DOHH2 (cell line): ENCODE measurements around the gene NSMCE4A.

Experiments
- H3F3A ChIP-seq: fragments of 200-600 bp; sonication (generic), shearing (Covaris generic); 2 replicates; pipeline ENCODE4 v1.6.0; 2016; ENCODE audit warnings: antibody characterized with exemption, mild to moderate bottlenecking; ENCODE audit not compliant: control insufficient read depth, insufficient read depth
- H3K27ac ChIP-seq: fragments of 200-600 bp; sonication (generic); 2 replicates; pipeline ENCODE4 v1.5.1; 2014; ENCODE audit warnings: low read depth, mild to moderate bottlenecking, low read length, moderate library complexity
- H3K27me3 ChIP-seq: fragments of 200-600 bp; sonication (generic); 2 replicates; pipeline ENCODE4 v1.6.1; 2014; ENCODE audit warnings: mild to moderate bottlenecking, low read length, mixed read lengths; ENCODE audit not compliant: control insufficient read depth
- H3K36me3 ChIP-seq: fragments of 200-600 bp; sonication (generic); 2 replicates; pipeline ENCODE4 v1.6.1; 2014; ENCODE audit warnings: mild to moderate bottlenecking, low read length, moderate library complexity, mixed read lengths; ENCODE audit not compliant: control insufficient read depth
- H3K4me1 ChIP-seq: fragments of 200-600 bp; sonication (generic); 2 replicates; pipeline ENCODE4 v1.6.1; 2014; ENCODE audit warnings: mild to moderate bottlenecking, low read length, mixed read lengths; ENCODE audit not compliant: control insufficient read depth
- H3K4me2 ChIP-seq: fragments of 200-600 bp; sonication (generic); 2 replicates; pipeline ENCODE4 v1.6.0; 2014; ENCODE audit warnings: mild to moderate bottlenecking, low read length, moderate library complexity
- H3K4me3 ChIP-seq: fragments of 200-600 bp; sonication (generic); 2 replicates; pipeline ENCODE4 v1.5.1; 2014; ENCODE audit warnings: mild to moderate bottlenecking, low read length, mixed read lengths
- H3K79me2 ChIP-seq: fragments of 200-600 bp; sonication (generic); 2 replicates; pipeline ENCODE4 v1.6.1; 2014; ENCODE audit warnings: mild to moderate bottlenecking, low read length, mixed read lengths; ENCODE audit not compliant: control insufficient read depth
- H3K9me2 ChIP-seq: fragments of 200-600 bp; sonication (generic); replicated peaks from 2 replicates; pipeline ENCODE4 v1.6.1; 2014; ENCODE audit warnings: mild to moderate bottlenecking, low read length, mixed read lengths; ENCODE audit not compliant: control insufficient read depth
- H3K9me3 ChIP-seq: fragments of 200-600 bp; sonication (generic); 2 replicates; pipeline ENCODE4 v1.6.1; 2014; ENCODE audit warnings: antibody characterized with exemption, low read length, mixed read lengths; ENCODE audit not compliant: control insufficient read depth, insufficient read depth
- H4K20me1 ChIP-seq: fragments of 200-600 bp; sonication (generic); 2 replicates; pipeline ENCODE4 v1.6.0; 2014; ENCODE audit warnings: low read depth, mild to moderate bottlenecking, antibody characterized with exemption, low read length, moderate library complexity; ENCODE audit not compliant: control insufficient read depth, insufficient read depth
- CTCF ChIP-seq: fragments of 200-600 bp; sonication (generic); IDR thresholded peaks from one replicate; pipeline ENCODE4 v1.5.1; 2014; ENCODE audit warnings: antibody characterized with exemption, mild to moderate bottlenecking, low read depth, low read length; ENCODE audit not compliant: poor library complexity, severe bottlenecking
- EZH2phosphoT487 ChIP-seq: fragments of 200-600 bp; sonication (generic); IDR thresholded peaks from 2 replicates; pipeline ENCODE4 v1.6.1; 2017; ENCODE audit warnings: borderline replicate concordance, mild to moderate bottlenecking, antibody characterized with exemption, low read length, moderate library complexity, mixed read lengths

The NSMCE4A gene

DNA sequence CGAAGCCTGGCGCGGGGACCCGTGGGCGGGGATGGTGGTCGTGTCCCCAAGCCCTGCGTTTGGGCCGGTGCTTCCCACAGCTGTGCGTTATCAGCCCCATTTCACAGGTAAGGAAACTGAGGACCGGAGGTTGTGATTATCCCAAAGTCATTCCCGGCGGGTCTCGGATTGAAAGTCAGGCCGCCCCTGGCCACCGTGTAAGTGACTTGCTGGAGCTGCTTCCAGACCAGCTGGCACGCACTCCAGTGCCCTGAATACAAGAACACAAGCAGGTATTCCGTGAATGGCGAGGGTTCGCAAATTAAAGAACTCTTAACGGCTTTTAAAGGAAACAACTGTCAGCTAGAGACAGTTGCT lies 46.5 kb downstream of the NSMCE4A start:
- Histone ChIP-seq H3K9me2 (no peaks in the 10 kb centered on the region), H4K20me1 (no peaks in the 10 kb centered on the region), H3F3A (peaks cover 6% of the 10 kb centered on the region; the same call in 1 of the 2 replicates), H3K36me3 (peaks cover 6% of the 10 kb centered on the region), H3K79me2 (peaks cover 49% of the 10 kb centered on the region), H3K4me1 (peaks cover 26% of the 10 kb centered on the region), H3K27me3 (no peaks in the 10 kb centered on the region), H3K9me3 (no peaks in the 10 kb centered on the region), H3K4me2 (peak overlapping the region; percentile 88), H3K27ac (peak overlapping the region; percentile 54), H3K4me3 (peak overlapping the region; percentile 92)
- no peak for TF ChIP-seq CTCF
- no peak for TF ChIP-seq EZH2phosphoT487

DNA sequence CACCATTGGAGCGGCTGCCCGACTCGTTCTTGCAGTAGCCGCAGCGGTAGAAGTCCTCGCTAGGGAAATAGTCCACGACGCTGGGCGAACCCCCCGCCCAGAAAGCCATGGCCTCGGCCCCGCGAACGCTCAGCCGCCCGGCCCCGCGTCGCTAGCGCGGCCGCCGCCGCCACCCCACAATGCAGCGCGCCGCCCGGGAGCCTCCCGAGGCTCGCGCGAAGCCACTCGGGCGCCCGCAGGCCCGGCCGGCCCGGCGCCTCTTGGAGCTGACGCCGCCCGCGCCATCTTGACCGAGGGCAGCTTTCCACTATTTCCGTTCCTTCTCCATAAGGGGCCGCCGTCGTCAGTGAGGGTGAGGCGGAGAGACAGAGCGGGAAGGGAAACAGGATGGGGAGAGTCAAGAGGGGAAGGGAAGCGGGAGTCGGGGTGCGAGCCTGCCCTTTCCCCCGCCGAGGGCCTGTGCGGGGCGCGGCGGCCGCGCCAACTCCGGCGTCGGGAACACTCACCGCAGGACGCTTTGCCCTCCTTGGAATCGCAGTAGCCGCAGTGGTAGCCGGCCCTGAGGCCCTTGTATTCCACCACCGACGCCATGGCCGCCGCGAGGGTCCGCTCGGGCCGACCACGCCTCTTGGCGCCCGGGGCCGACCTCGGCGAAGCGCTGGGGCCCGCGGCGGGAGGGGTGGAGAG lies 47.0 kb downstream of the NSMCE4A start, which contains the start of gene ATE1:
TSS of gene ATE1 (minus strand) at position 191 of the 687 bp plus-strand sequence. CDS start at position 109, 82 bp downstream.
- Histone ChIP-seq H3K4me3 (peak within 1 kb of the TSS; percentile 92), H3K9me3 (no peaks in the 10 kb centered on the region), H3K4me1 (peaks cover 31% of the 10 kb centered on the region), H3K4me2 (peak within 1 kb of the TSS; percentile 96), H3K79me2 (peaks cover 53% of the 10 kb centered on the region), H3K9me2 (no peaks in the 10 kb centered on the region), H3K36me3 (peaks cover 11% of the 10 kb centered on the region), H3F3A (peaks cover 8% of the 10 kb centered on the region; the same call in 1 of the 2 replicates), H3K27me3 (no peaks in the 10 kb centered on the region), H4K20me1 (no peaks in the 10 kb centered on the region), H3K27ac (peak within 1 kb of the TSS; percentile 54)
- TF ChIP-seq EZH2phosphoT487 = no peak

GRCh38 chr10:121927318-121927840 lies 47.6 kb downstream of the NSMCE4A start:
- peaks cover 60% of the 10 kb centered on the region for H3K79me2 ChIP-seq
- no peaks in the 10 kb centered on the region for H3K9me2 ChIP-seq
- peaks cover 8% of the 10 kb centered on the region for H3F3A ChIP-seq
- H3K36me3 ChIP-seq = peaks cover 17% of the 10 kb centered on the region
- H3K27me3 ChIP-seq = no peaks in the 10 kb centered on the region
- H3K4me3 ChIP-seq = peak overlapping the region; percentile 92
- H3K27ac ChIP-seq = peak overlapping the region; percentile 44
- TF ChIP-seq CTCF = no peak
- no peak for TF ChIP-seq EZH2phosphoT487
- H3K4me1 ChIP-seq = peaks cover 37% of the 10 kb centered on the region
- H3K9me3 ChIP-seq = no peaks in the 10 kb centered on the region
- H4K20me1 ChIP-seq = no peaks in the 10 kb centered on the region
- peak overlapping the region; percentile 96 for H3K4me2 ChIP-seq
